HG02623 (cell line): ENCODE data around the gene NEK11.
A peak's percentile ranks its signal among the peaks of the same experiment; 100 is the strongest.

Experiments
- ATAC-seq: cut with Tn5 transposase; IDR thresholded peaks from one replicate; pipeline ENCODE4 v1.9.1; 2021; ENCODE audit warnings: moderate library complexity; ENCODE audit not compliant: unreplicated experiment

Gene NEK11

GRCh38 chr3:131026321-131027151 lies at the start of gene NEK11, which contains the start of gene ASTE1:
Gene NEK11 (plus strand): TSS chr3:131026877. CDS start chr3:131029709, 2,832 bp downstream.
Gene ASTE1 (minus strand): TSS chr3:131026825. CDS start chr3:131025306, 1,519 bp downstream.
- ATAC-seq = peak; percentile 99

- ATAC-seq = no peak
Observed at GRCh38 chr3:130979117-130979516, 47.6 kb upstream of the NEK11 start.

- ATAC-seq = no peak
Observed at GRCh38 chr3:130981469-130981868, 45.2 kb upstream of the NEK11 start.

- ATAC-seq = no peak
Observed at GRCh38 chr3:130990282-130990681, 36.4 kb upstream of the NEK11 start.

- no peak for ATAC-seq
Observed at GRCh38 chr3:130991126-130991525, 35.6 kb upstream of the NEK11 start.

- ATAC-seq = no peak
Observed at GRCh38 chr3:130992344-130992743, 34.3 kb upstream of the NEK11 start.

GRCh38 chr3:130997289-130997688 lies 29.4 kb upstream of the NEK11 start:
- ATAC-seq = no peak

- ATAC-seq = no peak
Observed at GRCh38 chr3:131001071-131001470, 25.6 kb upstream of the NEK11 start.

GRCh38 chr3:131004603-131005002 lies 22.1 kb upstream of the NEK11 start:
- ATAC-seq = no peak

GRCh38 chr3:131007256-131007655 lies 19.4 kb upstream of the NEK11 start:
- ATAC-seq = no peak

- ATAC-seq = no peak
Observed at GRCh38 chr3:131007782-131008181, 18.9 kb upstream of the NEK11 start.

GRCh38 chr3:131008326-131008725 lies 18.4 kb upstream of the NEK11 start:
- no peak for ATAC-seq

GRCh38 chr3:131009698-131010097 lies 17.0 kb upstream of the NEK11 start:
- no peak for ATAC-seq

- ATAC-seq = no peak
Observed at GRCh38 chr3:131018970-131019369, 7.7 kb upstream of the NEK11 start.

- ATAC-seq = no peak
Observed at GRCh38 chr3:131020122-131020693, 6.5 kb upstream of the NEK11 start.

- ATAC-seq = no peak
Observed at GRCh38 chr3:131025539-131025938, 1.1 kb upstream of the NEK11 start.

GRCh38 chr3:131028844-131029243 lies 2.2 kb downstream of the NEK11 start:
- no peak for ATAC-seq

GRCh38 chr3:131031660-131032059 lies 5.0 kb downstream of the NEK11 start:
- ATAC-seq = no peak

GRCh38 chr3:131033480-131034080 lies 6.9 kb downstream of the NEK11 start:
- no peak for ATAC-seq

- no peak for ATAC-seq
Observed at GRCh38 chr3:131036200-131036816, 9.6 kb downstream of the NEK11 start.

- ATAC-seq = no peak
Observed at GRCh38 chr3:131036986-131037385, 10.3 kb downstream of the NEK11 start.

- ATAC-seq = no peak
Observed at GRCh38 chr3:131038326-131038725, 11.6 kb downstream of the NEK11 start.
